ENCODE data around the gene NR5A2. TPM values are rescaled to one million over a fixed set of nuclear protein-coding genes. Genes with fewer than 3 reads are reported as not detected.
"Not testable (repeated sequence)": the region's sequence is repeated elsewhere in the genome, so short reads cannot be mapped to it uniquely, and the experiment has no call there.

The NR5A2 gene
- total RNA-seq, 2 donors from 2014 or later = 0.62 to 1.7 TPM

- Histone ChIP-seq H3K9me3 (ENCODE audit: control insufficient read depth, low read length) (peaks cover 7% of the 10 kb centered on the region), H3K27me3 (ENCODE audit: control insufficient read depth, insufficient read depth, low read length, poor library complexity, severe bottlenecking) (no peaks in the 10 kb centered on the region), H3K27ac (ENCODE audit: low read depth, low read length) (no peak overlapping the region), H3K36me3 (ENCODE audit: control insufficient read depth, insufficient read depth, low read length) (no peaks in the 10 kb centered on the region), H3K4me1 (ENCODE audit: control insufficient read depth, insufficient read depth, low read length) (no peaks in the 10 kb centered on the region), H3K9ac (ENCODE audit: extremely low read depth, low read length, poor library complexity, severe bottlenecking) (no peak overlapping the region), H3K4me3 (ENCODE audit: low read length) (no peak overlapping the region)
- no peak overlapping the region for H3K27ac Mint-ChIP-seq
- H3K4me1 Mint-ChIP-seq = no peaks in the 10 kb centered on the region
- no peak for TF ChIP-seq CTCF (conservative IDR thresholded peaks at IDR 0.05)
- DNase-seq = no peak
- H3K4me3 Mint-ChIP-seq = no peak overlapping the region
- no peaks in the 10 kb centered on the region for H3K27me3 Mint-ChIP-seq (ENCODE audit: insufficient read depth)
- 89 to 91% methylated on average over 7 of the region's 7 CpGs for WGBS, 2 experiments (ENCODE audit: insufficient coverage in 1 of 2, insufficient read length in 1 of 2)
- H3K36me3 Mint-ChIP-seq (ENCODE audit: low read depth) = peaks cover 6% of the 10 kb centered on the region
- peaks cover 33% of the 10 kb centered on the region for H3K9me3 Mint-ChIP-seq
These were observed 155.2 kb downstream of the NR5A2 start for GRCh38 chr1:200182701-200183100.

DNA sequence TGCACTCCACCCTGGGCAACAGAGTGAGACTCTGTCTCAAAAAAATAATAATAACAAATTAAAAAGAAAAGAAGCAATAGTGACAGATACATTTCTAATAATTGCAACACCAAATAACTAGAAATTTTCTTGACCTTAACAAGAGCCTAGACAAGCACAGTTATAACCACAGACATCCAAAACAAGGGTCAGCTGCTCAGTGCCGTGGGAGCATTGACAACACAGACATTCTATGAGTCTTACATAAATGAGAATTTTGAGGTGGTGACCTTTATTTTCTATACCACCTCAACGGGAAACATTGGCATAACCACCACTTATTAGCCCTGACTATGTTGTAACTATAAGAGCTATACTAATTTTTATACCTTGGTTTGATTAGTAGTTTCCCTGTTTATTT is 156.1 kb downstream of the NR5A2 start:
- no peak for TF ChIP-seq CTCF (conservative IDR thresholded peaks at IDR 0.05)
- Histone ChIP-seq H3K9ac (ENCODE audit: extremely low read depth, low read length, poor library complexity, severe bottlenecking) (no peak overlapping the region), H3K36me3 (ENCODE audit: control insufficient read depth, insufficient read depth, low read length) (no peaks in the 10 kb centered on the region), H3K4me1 (ENCODE audit: control insufficient read depth, insufficient read depth, low read length) (no peaks in the 10 kb centered on the region), H3K27me3 (ENCODE audit: control insufficient read depth, insufficient read depth, low read length, poor library complexity, severe bottlenecking) (no peaks in the 10 kb centered on the region), H3K9me3 (ENCODE audit: control insufficient read depth, low read length) (peaks cover 7% of the 10 kb centered on the region), H3K4me3 (ENCODE audit: low read length) (no peak overlapping the region), H3K27ac (ENCODE audit: low read depth, low read length) (no peak overlapping the region)
- Mint-ChIP-seq H3K4me1 (no peaks in the 10 kb centered on the region), H3K27ac (no peak overlapping the region), H3K27me3 (ENCODE audit: insufficient read depth) (no peaks in the 10 kb centered on the region), H3K36me3 (ENCODE audit: low read depth) (peaks cover 6% of the 10 kb centered on the region), H3K9me3 (peaks cover 35% of the 10 kb centered on the region), H3K4me3 (no peak overlapping the region)
- 77% methylated on average over 1 of the region's 2 CpGs; no CpG with 5 or more reads in 1 of the 2 experiments for WGBS, 2 experiments (ENCODE audit: insufficient coverage in 1 of 2, insufficient read length in 1 of 2)
- DNase-seq = no peak

DNA sequence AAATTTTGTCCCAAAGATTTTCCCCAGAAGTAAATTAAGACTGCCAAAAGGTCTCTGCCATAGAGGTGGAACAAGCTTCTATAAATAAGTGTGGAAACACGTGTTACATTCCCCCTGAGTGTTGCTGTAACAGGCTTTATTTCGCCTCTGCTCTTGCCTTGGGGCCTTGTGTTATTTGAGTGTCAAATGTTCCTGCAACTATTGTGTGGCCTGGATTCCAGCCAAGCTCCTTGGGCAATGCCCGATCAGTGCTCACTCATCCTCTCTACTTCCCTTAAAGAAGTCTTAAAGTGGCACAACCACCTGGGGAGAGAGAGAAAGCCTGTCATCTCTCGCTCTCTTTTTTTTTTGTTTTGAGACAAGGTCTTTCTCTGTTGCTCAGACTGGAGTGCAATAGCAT is 156.7 kb downstream of the NR5A2 start:
- no peak for DNase-seq
- no peak for TF ChIP-seq CTCF (conservative IDR thresholded peaks at IDR 0.05)
- no peak overlapping the region for H3K9ac ChIP-seq (ENCODE audit: extremely low read depth, low read length, poor library complexity, severe bottlenecking)
- no peak overlapping the region for H3K27ac Mint-ChIP-seq
- H3K4me1 ChIP-seq (ENCODE audit: control insufficient read depth, insufficient read depth, low read length) = no peaks in the 10 kb centered on the region
- H3K4me1 Mint-ChIP-seq = no peaks in the 10 kb centered on the region
- H3K9me3 Mint-ChIP-seq = peaks cover 35% of the 10 kb centered on the region
- no peaks in the 10 kb centered on the region for H3K36me3 ChIP-seq (ENCODE audit: control insufficient read depth, insufficient read depth, low read length)
- no peaks in the 10 kb centered on the region for H3K27me3 ChIP-seq (ENCODE audit: control insufficient read depth, insufficient read depth, low read length, poor library complexity, severe bottlenecking)
- H3K36me3 Mint-ChIP-seq (ENCODE audit: low read depth) = peaks cover 6% of the 10 kb centered on the region
- H3K27me3 Mint-ChIP-seq (ENCODE audit: insufficient read depth) = no peaks in the 10 kb centered on the region
- WGBS, 2 experiments (ENCODE audit: insufficient coverage in 1 of 2, insufficient read length in 1 of 2) = 76 to 90% methylated on average over 3 to 4 of the region's 4 CpGs
- no peak overlapping the region for H3K4me3 Mint-ChIP-seq
- peaks cover 7% of the 10 kb centered on the region for H3K9me3 ChIP-seq (ENCODE audit: control insufficient read depth, low read length)
- H3K4me3 ChIP-seq (ENCODE audit: low read length) = no peak overlapping the region
- peak overlapping the region; percentile 32 for H3K27ac ChIP-seq (ENCODE audit: low read depth, low read length)

- H3K36me3 ChIP-seq (ENCODE audit: control insufficient read depth, insufficient read depth, low read length); H3K27ac ChIP-seq (ENCODE audit: low read depth, low read length); DNase-seq; H3K36me3 Mint-ChIP-seq (ENCODE audit: low read depth); H3K4me3 Mint-ChIP-seq; H3K4me3 ChIP-seq (ENCODE audit: low read length); H3K4me1 ChIP-seq (ENCODE audit: control insufficient read depth, insufficient read depth, low read length); H3K4me1 Mint-ChIP-seq; H3K27ac Mint-ChIP-seq; H3K9me3 ChIP-seq (ENCODE audit: control insufficient read depth, low read length); H3K9ac ChIP-seq (ENCODE audit: extremely low read depth, low read length, poor library complexity, severe bottlenecking); H3K27me3 Mint-ChIP-seq (ENCODE audit: insufficient read depth); H3K27me3 ChIP-seq (ENCODE audit: control insufficient read depth, insufficient read depth, low read length, poor library complexity, severe bottlenecking): not testable (repeated sequence)
- peaks cover 35% of the 10 kb centered on the region for H3K9me3 Mint-ChIP-seq
- 95% methylated on average over 7 to 8 of the region's 8 CpGs for WGBS, 2 experiments (ENCODE audit: insufficient coverage in 1 of 2, insufficient read length in 1 of 2)
These were observed 157.7 kb downstream of the NR5A2 start for GRCh38 chr1:200185191-200185590.

- not testable (repeated sequence) for H3K4me1 ChIP-seq (ENCODE audit: control insufficient read depth, insufficient read depth, low read length); H3K27ac ChIP-seq (ENCODE audit: low read depth, low read length); H3K4me3 ChIP-seq (ENCODE audit: low read length); H3K36me3 ChIP-seq (ENCODE audit: control insufficient read depth, insufficient read depth, low read length); H3K9ac ChIP-seq (ENCODE audit: extremely low read depth, low read length, poor library complexity, severe bottlenecking); H3K36me3 Mint-ChIP-seq (ENCODE audit: low read depth); H3K27me3 ChIP-seq (ENCODE audit: control insufficient read depth, insufficient read depth, low read length, poor library complexity, severe bottlenecking); H3K4me1 Mint-ChIP-seq; H3K27me3 Mint-ChIP-seq (ENCODE audit: insufficient read depth); H3K4me3 Mint-ChIP-seq; H3K9me3 ChIP-seq (ENCODE audit: control insufficient read depth, low read length); DNase-seq; H3K27ac Mint-ChIP-seq
- 89 to 92% methylated on average over 2 of the region's 2 CpGs for WGBS, 2 experiments (ENCODE audit: insufficient coverage in 1 of 2, insufficient read length in 1 of 2)
- H3K9me3 Mint-ChIP-seq = peaks cover 38% of the 10 kb centered on the region
These were observed 159.8 kb downstream of the NR5A2 start for GRCh38 chr1:200187332-200187731.
